Activated CD8-positive, alpha-beta T cell treated with anti-CD3 and anti-CD28 coated beads, Interleukin-2, amount 10 ng/mL, durations not matched to agents 7 days and 5 days (primary cell): Measurements from ENCODE around the gene PTPRK. TPM values are rescaled to one million over a fixed set of nuclear protein-coding genes. Genes with fewer than 3 reads are reported as not detected.

ENCODE experiments used
- ATAC-seq: fragments of 150-1000 bp; cut with Tn5 transposase; one replicate; pipeline ENCODE4 v1.10.0; 2021; ENCODE audit warnings: moderate library complexity
- CTCF ChIA-PET: fragments of 350-600 bp; sonication (Branson Sonifier 250); formaldehyde crosslinking; loops from one replicate; lab custom pipeline; 2021; ENCODE audit warnings: antibody characterized with exemption; lab: Charles Lee
- POLR2A ChIA-PET: fragments of 350-600 bp; sonication (Branson Sonifier 250); formaldehyde crosslinking; loops from one replicate; lab custom pipeline; 2021; ENCODE audit warnings: antibody characterized with exemption; lab: Charles Lee
- DNase-seq: peaks from one replicate; pipeline ENCODE4 v3.0.0-alpha.2; 2020
- H3K27ac Mint-ChIP-seq: one replicate; pipeline ENCODE4 v1.8.0; 2021; ENCODE audit warnings: mild to moderate bottlenecking, mixed read lengths
- H3K27me3 Mint-ChIP-seq: one replicate; pipeline ENCODE4 v1.8.0; 2021; ENCODE audit warnings: low read depth, mixed read lengths
- H3K36me3 Mint-ChIP-seq: one replicate; pipeline ENCODE4 v1.8.0; 2021; ENCODE audit warnings: low read depth, mixed read lengths
- H3K4me1 Mint-ChIP-seq: one replicate; pipeline ENCODE4 v1.8.0; 2021; ENCODE audit warnings: low read depth, mixed read lengths
- H3K4me3 Mint-ChIP-seq: one replicate; pipeline ENCODE4 v1.8.0; 2021; ENCODE audit warnings: mild to moderate bottlenecking, mixed read lengths
- H3K9me3 Mint-ChIP-seq: one replicate; pipeline ENCODE4 v1.8.0; 2022; ENCODE audit warnings: mixed read lengths; ENCODE audit not compliant: insufficient read depth
- total RNA-seq, 2 experiments: library from RNA; stranded (reverse); gene quantifications; one replicate each; pipeline ENCODE4 v1.2.3, GENCODE V29; 2021

PTPRK gene
- total RNA-seq, 2 experiments from 2014 or later = 3.1 to 3.6 TPM

GRCh38 chr6:128295670-128296069, 224.7 kb downstream of the PTPRK start:
- POLR2A ChIA-PET = no interaction called here
- ATAC-seq (no peak), DNase-seq (no peak)
- Mint-ChIP-seq H3K27me3 (no peaks in the 10 kb centered on the region), H3K4me1 (peaks cover 2% of the 10 kb centered on the region), H3K4me3 (no peak overlapping the region), H3K27ac (no peak overlapping the region), H3K9me3 (no peaks in the 10 kb centered on the region), H3K36me3 (peaks cover 11% of the 10 kb centered on the region)
- CTCF ChIA-PET = interaction anchor here (0.8 to 1.7 kb wide), 3 partner anchors 17 to 52 kb away, joined by 3 read pairs; no protein-coding TSS in a partner anchor

- ChIA-PET POLR2A (no interaction called here), CTCF (no interaction called here)
- Mint-ChIP-seq H3K27ac (no peak overlapping the region), H3K4me3 (no peak overlapping the region), H3K4me1 (peaks cover 18% of the 10 kb centered on the region), H3K9me3 (no peaks in the 10 kb centered on the region), H3K36me3 (peaks cover 2% of the 10 kb centered on the region), H3K27me3 (no peaks in the 10 kb centered on the region)
- ATAC-seq = no peak
- DNase-seq = no peak
Measured at GRCh38 chr6:128290221-128290620, 230.2 kb downstream of the PTPRK start.

- ATAC-seq (no peak), DNase-seq (no peak)
- Mint-ChIP-seq H3K27ac (no peak overlapping the region), H3K27me3 (no peaks in the 10 kb centered on the region), H3K9me3 (no peaks in the 10 kb centered on the region), H3K4me1 (peaks cover 29% of the 10 kb centered on the region), H3K36me3 (peaks cover 2% of the 10 kb centered on the region), H3K4me3 (no peak overlapping the region)
- ChIA-PET POLR2A (no interaction called here), CTCF (no interaction called here)
Measured at GRCh38 chr6:128284128-128284527, 236.3 kb downstream of the PTPRK start.

- no peak for DNase-seq
- ChIA-PET CTCF (no interaction called here), POLR2A (no interaction called here)
- no peak for ATAC-seq
- no peak overlapping the region for H3K27ac Mint-ChIP-seq
- peaks cover 2% of the 10 kb centered on the region for H3K36me3 Mint-ChIP-seq
- H3K9me3 Mint-ChIP-seq = no peaks in the 10 kb centered on the region
- H3K4me3 Mint-ChIP-seq = no peak overlapping the region
- no peaks in the 10 kb centered on the region for H3K27me3 Mint-ChIP-seq
- H3K4me1 Mint-ChIP-seq = peaks cover 28% of the 10 kb centered on the region
Measured at GRCh38 chr6:128282961-128283360, 237.4 kb downstream of the PTPRK start.

GRCh38 chr6:128280960-128281359, 239.4 kb downstream of the PTPRK start:
- POLR2A ChIA-PET = no interaction called here
- Mint-ChIP-seq H3K27ac (no peak overlapping the region), H3K27me3 (no peaks in the 10 kb centered on the region), H3K4me1 (peaks cover 11% of the 10 kb centered on the region), H3K9me3 (no peaks in the 10 kb centered on the region), H3K36me3 (no peaks in the 10 kb centered on the region), H3K4me3 (no peak overlapping the region)
- CTCF ChIA-PET = interaction anchor here (0.7 kb wide), 1 partner anchor 20 kb away, joined by 3 read pairs; no protein-coding TSS in a partner anchor
- DNase-seq (no peak), ATAC-seq (no peak)

- DNase-seq (no peak), ATAC-seq (no peak)
- H3K4me3 Mint-ChIP-seq = no peak overlapping the region
- no peaks in the 10 kb centered on the region for H3K36me3 Mint-ChIP-seq
- CTCF ChIA-PET = interaction anchor here (0.7 kb wide), 1 partner anchor 19 kb away, joined by 3 read pairs; no protein-coding TSS in a partner anchor
- POLR2A ChIA-PET = no interaction called here
- no peak overlapping the region for H3K27ac Mint-ChIP-seq
- no peaks in the 10 kb centered on the region for H3K9me3 Mint-ChIP-seq
- H3K27me3 Mint-ChIP-seq = no peaks in the 10 kb centered on the region
- peaks cover 16% of the 10 kb centered on the region for H3K4me1 Mint-ChIP-seq
Measured at GRCh38 chr6:128280066-128280465, 240.3 kb downstream of the PTPRK start.

GRCh38 chr6:128278836-128279235, 241.6 kb downstream of the PTPRK start:
- ChIA-PET CTCF (interaction anchor here (0.6 to 1.4 kb wide), 2 partner anchors 17 to 234 kb away, joined by 3 read pairs; no protein-coding TSS in a partner anchor), POLR2A (interaction anchor here (0.7 kb wide), 1 partner anchor 129 kb away, joined by 4 read pairs; no protein-coding TSS in a partner anchor)
- no peaks in the 10 kb centered on the region for H3K27me3 Mint-ChIP-seq
- DNase-seq (no peak), ATAC-seq (no peak)
- H3K4me3 Mint-ChIP-seq = no peak overlapping the region
- H3K36me3 Mint-ChIP-seq = no peaks in the 10 kb centered on the region
- no peaks in the 10 kb centered on the region for H3K9me3 Mint-ChIP-seq
- H3K4me1 Mint-ChIP-seq = peaks cover 18% of the 10 kb centered on the region
- H3K27ac Mint-ChIP-seq = no peak overlapping the region

GRCh38 chr6:128277379-128277778, 243.0 kb downstream of the PTPRK start:
- Mint-ChIP-seq H3K27me3 (no peaks in the 10 kb centered on the region), H3K4me1 (peaks cover 12% of the 10 kb centered on the region), H3K27ac (no peak overlapping the region), H3K36me3 (no peaks in the 10 kb centered on the region), H3K4me3 (no peak overlapping the region), H3K9me3 (no peaks in the 10 kb centered on the region)
- ChIA-PET CTCF (interaction anchor here (1.1 to 2.1 kb wide), 3 partner anchors 9 to 27 kb away, joined by 3 to 7 read pairs (median 3); no protein-coding TSS in a partner anchor), POLR2A (no interaction called here)
- no peak for ATAC-seq
- DNase-seq = no peak

- H3K4me3 Mint-ChIP-seq = no peak overlapping the region
- ATAC-seq = no peak
- no peak for DNase-seq
- ChIA-PET CTCF (interaction anchor here (1.1 to 2.1 kb wide), 2 partner anchors 10 to 20 kb away, joined by 3 to 7 read pairs; no protein-coding TSS in a partner anchor), POLR2A (no interaction called here)
- H3K4me1 Mint-ChIP-seq = peaks cover 7% of the 10 kb centered on the region
- no peaks in the 10 kb centered on the region for H3K36me3 Mint-ChIP-seq
- no peaks in the 10 kb centered on the region for H3K27me3 Mint-ChIP-seq
- no peak overlapping the region for H3K27ac Mint-ChIP-seq
- no peaks in the 10 kb centered on the region for H3K9me3 Mint-ChIP-seq
Measured at GRCh38 chr6:128276311-128276710, 244.1 kb downstream of the PTPRK start.

GRCh38 chr6:128275681-128276080, 244.7 kb downstream of the PTPRK start:
- no peak overlapping the region for H3K4me3 Mint-ChIP-seq
- H3K36me3 Mint-ChIP-seq = no peaks in the 10 kb centered on the region
- peaks cover 7% of the 10 kb centered on the region for H3K4me1 Mint-ChIP-seq
- no peak for ATAC-seq
- H3K27me3 Mint-ChIP-seq = no peaks in the 10 kb centered on the region
- H3K27ac Mint-ChIP-seq = no peak overlapping the region
- no peak for DNase-seq
- CTCF ChIA-PET = interaction anchor here (2.1 kb wide), 1 partner anchor 11 kb away, joined by 7 read pairs; no protein-coding TSS in a partner anchor
- H3K9me3 Mint-ChIP-seq = no peaks in the 10 kb centered on the region
- POLR2A ChIA-PET = no interaction called here

GRCh38 chr6:128275030-128275429, 245.4 kb downstream of the PTPRK start:
- H3K27me3 Mint-ChIP-seq = no peaks in the 10 kb centered on the region
- H3K9me3 Mint-ChIP-seq = no peaks in the 10 kb centered on the region
- ChIA-PET CTCF (no interaction called here), POLR2A (no interaction called here)
- DNase-seq = no peak
- no peaks in the 10 kb centered on the region for H3K36me3 Mint-ChIP-seq
- no peak overlapping the region for H3K4me3 Mint-ChIP-seq
- ATAC-seq = no peak
- no peak overlapping the region for H3K27ac Mint-ChIP-seq
- H3K4me1 Mint-ChIP-seq = peaks cover 7% of the 10 kb centered on the region

GRCh38 chr6:128271527-128271926, 248.9 kb downstream of the PTPRK start:
- ATAC-seq = no peak
- no peaks in the 10 kb centered on the region for H3K36me3 Mint-ChIP-seq
- peaks cover 7% of the 10 kb centered on the region for H3K4me1 Mint-ChIP-seq
- H3K27me3 Mint-ChIP-seq = no peaks in the 10 kb centered on the region
- H3K9me3 Mint-ChIP-seq = no peaks in the 10 kb centered on the region
- CTCF ChIA-PET = interaction anchor here (0.7 kb wide), 1 partner anchor 56 kb away, joined by 3 read pairs; no protein-coding TSS in a partner anchor
- DNase-seq = no peak
- H3K4me3 Mint-ChIP-seq = no peak overlapping the region
- H3K27ac Mint-ChIP-seq = no peak overlapping the region
- POLR2A ChIA-PET = no interaction called here
